Measurements from ENCODE around the gene WEE1.

Gene WEE1

DNA sequence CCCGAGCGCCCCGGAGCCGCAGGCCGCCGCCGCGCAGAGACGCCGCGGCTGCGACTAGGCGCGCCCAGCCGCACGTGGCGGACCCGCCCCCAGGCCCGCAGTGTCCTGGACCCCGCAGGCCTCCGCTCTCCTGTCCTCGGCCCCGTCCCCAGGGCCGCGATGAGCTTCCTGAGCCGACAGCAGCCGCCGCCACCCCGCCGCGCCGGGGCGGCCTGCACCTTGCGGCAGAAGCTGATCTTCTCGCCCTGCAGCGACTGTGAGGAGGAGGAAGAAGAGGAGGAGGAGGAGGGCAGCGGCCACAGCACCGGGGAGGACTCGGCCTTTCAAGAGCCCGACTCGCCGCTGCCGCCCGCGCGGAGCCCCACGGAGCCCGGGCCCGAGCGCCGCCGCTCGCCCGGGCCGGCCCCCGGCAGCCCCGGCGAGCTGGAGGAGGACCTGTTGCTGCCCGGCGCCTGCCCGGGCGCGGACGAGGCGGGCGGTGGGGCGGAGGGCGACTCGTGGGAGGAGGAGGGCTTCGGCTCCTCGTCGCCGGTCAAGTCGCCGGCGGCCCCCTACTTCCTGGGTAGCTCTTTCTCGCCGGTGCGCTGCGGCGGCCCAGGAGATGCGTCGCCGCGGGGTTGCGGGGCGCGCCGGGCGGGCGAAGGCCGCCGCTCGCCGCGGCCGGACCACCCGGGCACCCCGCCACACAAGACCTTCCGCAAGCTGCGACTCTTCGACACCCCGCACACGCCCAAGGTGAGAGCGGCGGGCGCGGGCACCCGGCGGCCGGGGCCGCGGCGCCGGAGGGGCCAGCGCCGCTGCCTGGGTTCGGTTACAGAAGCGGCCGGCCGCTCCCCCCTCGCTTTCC, 528 bp downstream of the WEE1 start:
- H3K4me3 Mint-ChIP-seq: peak overlapping the region; percentile 89
- peaks cover 5% of the 10 kb centered on the region for H3K27me3 Mint-ChIP-seq
- peaks cover 37% of the 10 kb centered on the region for H3K4me1 Mint-ChIP-seq (ENCODE audit: low read depth)
- H3K36me3 Mint-ChIP-seq (ENCODE audit: low read depth): peaks cover 43% of the 10 kb centered on the region
- no peaks in the 10 kb centered on the region for H3K9me3 Mint-ChIP-seq
- H3K27ac Mint-ChIP-seq: peak overlapping the region; percentile 85

- Mint-ChIP-seq H3K4me3 (peak overlapping the region; percentile 89), H3K4me1 (ENCODE audit: low read depth) (peaks cover 41% of the 10 kb centered on the region), H3K9me3 (no peaks in the 10 kb centered on the region), H3K27me3 (peaks cover 5% of the 10 kb centered on the region), H3K36me3 (ENCODE audit: low read depth) (peaks cover 51% of the 10 kb centered on the region), H3K27ac (peak overlapping the region; percentile 81)
Measured at GRCh38 chr11:9574622-9575259, 1.3 kb downstream of the WEE1 start.

- Mint-ChIP-seq H3K27ac (peak overlapping the region; percentile 81), H3K27me3 (peaks cover 5% of the 10 kb centered on the region), H3K9me3 (no peaks in the 10 kb centered on the region), H3K36me3 (ENCODE audit: low read depth) (peaks cover 54% of the 10 kb centered on the region), H3K4me1 (ENCODE audit: low read depth) (peaks cover 38% of the 10 kb centered on the region), H3K4me3 (peak overlapping the region; percentile 89)
Measured at GRCh38 chr11:9575260-9576240, 2.1 kb downstream of the WEE1 start.

DNA sequence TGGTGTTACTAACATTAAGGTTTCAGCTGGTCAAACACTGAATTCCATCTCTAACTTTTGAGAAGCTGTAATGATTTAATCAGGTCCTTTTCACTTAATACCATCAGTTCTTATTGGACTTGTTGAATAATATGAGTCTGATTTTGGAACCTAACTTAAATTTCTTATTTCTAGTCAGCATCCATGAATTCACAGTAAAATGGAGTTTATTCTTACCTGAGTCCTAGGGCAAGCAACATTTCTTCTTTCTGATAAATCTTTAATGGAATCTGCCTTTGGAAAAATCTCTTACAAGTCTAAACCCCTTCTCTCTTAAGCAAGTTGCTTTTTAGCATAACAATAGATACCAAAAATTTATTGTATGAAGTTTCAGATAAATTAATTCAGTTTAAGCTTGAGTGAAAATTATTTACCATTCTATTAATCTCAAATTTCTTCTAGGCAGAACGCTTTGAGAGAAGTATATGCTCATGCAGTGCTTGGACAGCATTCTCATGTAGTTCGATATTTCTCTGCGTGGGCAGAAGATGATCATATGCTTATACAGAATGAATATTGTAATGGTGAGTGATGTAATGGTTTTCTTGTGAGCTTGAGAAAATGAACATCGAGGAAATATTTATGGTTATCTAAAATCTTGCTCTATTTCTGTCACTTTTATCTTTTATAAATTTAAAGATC, 3.4 kb downstream of the WEE1 start:
- Mint-ChIP-seq H3K27ac (no peak overlapping the region), H3K36me3 (ENCODE audit: low read depth) (peaks cover 67% of the 10 kb centered on the region), H3K4me1 (ENCODE audit: low read depth) (peaks cover 38% of the 10 kb centered on the region), H3K4me3 (peak overlapping the region; percentile 89), H3K9me3 (no peaks in the 10 kb centered on the region), H3K27me3 (no peaks in the 10 kb centered on the region)

GRCh38 chr11:9577556-9577955, 4.1 kb downstream of the WEE1 start:
- H3K36me3 Mint-ChIP-seq (ENCODE audit: low read depth): peaks cover 74% of the 10 kb centered on the region
- H3K9me3 Mint-ChIP-seq: no peaks in the 10 kb centered on the region

GRCh38 chr11:9580894-9581293, 7.4 kb downstream of the WEE1 start:
- Mint-ChIP-seq H3K36me3 (ENCODE audit: low read depth) (peaks cover 85% of the 10 kb centered on the region), H3K4me1 (ENCODE audit: low read depth) (peaks cover 31% of the 10 kb centered on the region), H3K27me3 (no peaks in the 10 kb centered on the region), H3K9me3 (no peaks in the 10 kb centered on the region), H3K4me3 (no peak overlapping the region), H3K27ac (no peak overlapping the region)

More at GRCh38 chr11:9577556-9577955, 4.1 kb downstream of the WEE1 start:
- Mint-ChIP-seq H3K4me3 (peak overlapping the region; percentile 89), H3K4me1 (ENCODE audit: low read depth) (peaks cover 38% of the 10 kb centered on the region), H3K27ac (peak overlapping the region; percentile 66), H3K27me3 (no peaks in the 10 kb centered on the region)

- Mint-ChIP-seq H3K4me3 (no peak overlapping the region), H3K27ac (no peak overlapping the region), H3K36me3 (ENCODE audit: low read depth) (peaks cover 85% of the 10 kb centered on the region), H3K27me3 (no peaks in the 10 kb centered on the region), H3K9me3 (no peaks in the 10 kb centered on the region), H3K4me1 (ENCODE audit: low read depth) (peaks cover 24% of the 10 kb centered on the region)
Measured at GRCh38 chr11:9581556-9582161, 8.2 kb downstream of the WEE1 start.

- no peaks in the 10 kb centered on the region for H3K9me3 Mint-ChIP-seq
- peaks cover 39% of the 10 kb centered on the region for H3K36me3 Mint-ChIP-seq (ENCODE audit: low read depth)
- H3K27me3 Mint-ChIP-seq: no peaks in the 10 kb centered on the region
- no peak overlapping the region for H3K4me3 Mint-ChIP-seq
- no peaks in the 10 kb centered on the region for H3K4me1 Mint-ChIP-seq (ENCODE audit: low read depth)
- no peak overlapping the region for H3K27ac Mint-ChIP-seq
Measured at GRCh38 chr11:9590717-9591116, 17.2 kb downstream of the WEE1 start.

DNA sequence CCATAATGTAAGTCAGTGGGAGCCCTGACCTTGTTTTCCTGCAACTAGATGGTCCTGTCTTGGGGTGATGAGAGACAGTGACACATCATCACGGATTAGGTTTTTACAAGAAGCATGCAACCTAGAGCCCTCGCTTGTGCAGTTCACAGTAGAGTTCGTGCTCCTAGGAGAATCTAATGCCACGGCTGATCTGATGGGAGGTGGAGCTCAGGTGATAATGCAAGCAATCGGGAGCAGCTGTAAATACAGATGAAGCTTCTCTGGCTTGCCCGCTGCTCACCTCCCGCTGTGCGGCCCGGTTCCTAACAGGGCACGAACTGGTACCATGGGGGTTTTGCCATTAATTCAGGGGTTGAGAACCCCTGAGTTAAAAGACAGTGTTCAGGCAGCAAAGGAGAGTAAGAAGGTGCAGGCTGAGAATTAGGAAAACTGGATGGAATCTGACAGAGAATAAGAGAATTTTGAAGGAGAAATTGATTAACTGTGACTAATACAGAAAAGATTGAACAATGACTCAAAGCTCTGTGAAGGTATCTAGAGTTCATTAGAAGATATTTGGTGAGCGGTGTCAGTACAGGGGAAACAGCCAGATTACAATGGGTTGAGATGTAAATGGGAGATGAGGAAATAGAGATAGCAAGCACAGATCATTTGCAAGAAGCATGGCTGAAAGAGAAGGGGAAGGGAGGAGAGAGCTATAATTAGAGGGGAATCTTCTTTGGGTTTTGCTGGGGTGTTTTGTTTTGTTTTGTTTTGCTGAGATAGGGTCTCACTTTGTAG, 21.0 kb downstream of the WEE1 start:
- no peaks in the 10 kb centered on the region for H3K9me3 Mint-ChIP-seq
- H3K27ac Mint-ChIP-seq: no peak overlapping the region
- H3K36me3 Mint-ChIP-seq (ENCODE audit: low read depth): peaks cover 7% of the 10 kb centered on the region
- no peaks in the 10 kb centered on the region for H3K27me3 Mint-ChIP-seq
- no peak overlapping the region for H3K4me3 Mint-ChIP-seq
- no peaks in the 10 kb centered on the region for H3K4me1 Mint-ChIP-seq (ENCODE audit: low read depth)

DNA sequence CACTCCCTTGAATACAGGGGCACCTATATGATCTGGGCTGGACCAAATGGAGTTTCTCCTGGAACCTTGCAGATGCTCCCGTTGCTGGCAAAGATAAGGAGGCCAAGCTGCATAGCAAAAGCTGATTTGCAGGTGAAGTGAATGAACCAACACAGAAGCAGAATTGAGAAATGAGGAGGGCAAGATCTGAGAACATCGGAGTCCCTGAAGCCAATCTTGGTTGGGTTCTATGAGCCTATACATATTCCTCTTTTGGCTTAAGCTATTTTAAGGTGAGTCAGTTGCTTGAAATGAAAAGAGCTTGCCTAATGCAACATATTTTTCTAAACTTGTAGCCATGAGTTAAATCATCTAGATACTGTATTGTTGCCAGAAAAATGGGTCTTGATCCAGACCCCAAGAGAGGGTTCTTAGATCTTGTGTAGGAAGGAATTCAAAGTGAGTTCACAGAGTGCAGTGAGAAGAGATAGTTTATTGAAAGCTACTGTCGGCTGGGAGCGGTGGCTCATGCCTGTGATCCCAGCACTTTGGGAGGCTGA, 23.5 kb downstream of the WEE1 start:
- no peak overlapping the region for H3K27ac Mint-ChIP-seq
- no peaks in the 10 kb centered on the region for H3K9me3 Mint-ChIP-seq
- H3K4me1 Mint-ChIP-seq (ENCODE audit: low read depth): peaks cover 20% of the 10 kb centered on the region
- H3K27me3 Mint-ChIP-seq: no peaks in the 10 kb centered on the region
- H3K36me3 Mint-ChIP-seq (ENCODE audit: low read depth): no peaks in the 10 kb centered on the region
- H3K4me3 Mint-ChIP-seq: no peak overlapping the region

DNA sequence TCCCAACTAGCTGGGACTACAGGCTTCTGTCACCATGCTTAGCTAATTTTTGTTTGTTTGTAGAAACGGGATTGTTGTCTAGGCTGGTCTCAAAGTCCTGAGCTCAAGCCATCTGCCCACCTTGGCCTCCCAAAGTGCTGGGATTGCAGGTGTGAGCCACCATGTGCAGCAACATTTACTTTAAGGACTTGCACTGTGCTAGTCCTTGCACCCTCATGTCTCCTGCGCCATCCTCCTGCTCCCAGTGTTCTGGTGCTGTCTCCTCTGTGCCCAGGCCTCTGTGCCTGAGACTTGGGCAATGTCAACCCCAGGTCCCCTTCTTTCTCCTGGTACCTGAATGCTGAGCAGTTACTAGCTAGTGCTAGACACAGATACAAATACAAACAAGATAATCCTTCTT, 26.7 kb downstream of the WEE1 start:
- H3K36me3 Mint-ChIP-seq (ENCODE audit: low read depth): no peaks in the 10 kb centered on the region
- no peak overlapping the region for H3K4me3 Mint-ChIP-seq
- no peaks in the 10 kb centered on the region for H3K27me3 Mint-ChIP-seq
- H3K9me3 Mint-ChIP-seq: no peaks in the 10 kb centered on the region
- H3K4me1 Mint-ChIP-seq (ENCODE audit: low read depth): peaks cover 35% of the 10 kb centered on the region
- peak overlapping the region; percentile 91 for H3K27ac Mint-ChIP-seq

DNA sequence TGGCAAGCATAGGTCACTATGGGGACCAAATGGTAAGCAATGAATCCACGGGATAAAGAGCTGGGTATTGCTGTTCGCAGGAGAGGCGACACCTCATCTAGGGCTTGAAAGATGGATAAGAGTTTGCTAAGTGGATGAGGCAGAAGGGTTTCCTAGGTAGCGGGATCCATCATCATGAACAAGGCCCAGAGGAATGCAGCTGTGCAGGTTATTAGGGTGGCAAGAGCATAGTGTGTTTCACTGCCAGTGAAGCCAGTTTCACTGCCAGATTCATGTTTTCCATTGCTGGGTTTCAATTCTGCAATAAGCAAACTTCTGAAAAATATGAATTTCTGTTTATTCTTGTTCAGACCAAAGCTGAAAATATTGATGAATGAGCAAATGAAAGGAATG, 27.2 kb downstream of the WEE1 start:
- no peaks in the 10 kb centered on the region for H3K9me3 Mint-ChIP-seq
- peaks cover 35% of the 10 kb centered on the region for H3K4me1 Mint-ChIP-seq (ENCODE audit: low read depth)
- H3K27ac Mint-ChIP-seq: peak overlapping the region; percentile 91
- no peaks in the 10 kb centered on the region for H3K27me3 Mint-ChIP-seq
- no peaks in the 10 kb centered on the region for H3K36me3 Mint-ChIP-seq (ENCODE audit: low read depth)
- H3K4me3 Mint-ChIP-seq: peak overlapping the region; percentile 79
